ENCODE results near the gene FCSK.

FCSK gene

GRCh38 chr16:70475054-70475871, 20.9 kb downstream of the FCSK start:
- in situ Hi-C loops (cut with HindIII; ENCODE audit: low sequenced_read_pairs), result loop anchor here (5.0 kb wide), 2 partner anchors 63 to 87 kb away; no protein-coding TSS in a partner anchor

- in situ Hi-C loops (cut with HindIII; ENCODE audit: low sequenced_read_pairs), result loop anchor here (5.0 kb wide), 2 partner anchors 64 to 86 kb away; no protein-coding TSS in a partner anchor
Measured at GRCh38 chr16:70476272-70477020, 22.1 kb downstream of the FCSK start.

- in situ Hi-C loops (cut with HindIII; ENCODE audit: low sequenced_read_pairs), result loop anchor here (5.0 kb wide), 2 partner anchors 66 to 84 kb away; no protein-coding TSS in a partner anchor
Measured at GRCh38 chr16:70478169-70478568, 23.8 kb downstream of the FCSK start.

- in situ Hi-C loops (cut with HindIII; ENCODE audit: low sequenced_read_pairs), result loop anchor here (5.0 kb wide), 2 partner anchors 67 to 83 kb away; no protein-coding TSS in a partner anchor
Measured at GRCh38 chr16:70478912-70479341, 24.5 kb downstream of the FCSK start.

GRCh38 chr16:70480127-70481105, 26.0 kb downstream of the FCSK start:
- in situ Hi-C loops (cut with HindIII; ENCODE audit: low sequenced_read_pairs), result no loop called here

- in situ Hi-C loops (cut with HindIII; ENCODE audit: low sequenced_read_pairs), result no loop called here
Measured at GRCh38 chr16:70481929-70482536, 27.6 kb downstream of the FCSK start.

- in situ Hi-C loops (cut with HindIII; ENCODE audit: low sequenced_read_pairs), result no loop called here
Measured at GRCh38 chr16:70482624-70483023, 28.2 kb downstream of the FCSK start.

GRCh38 chr16:70483426-70483825, 29.0 kb downstream of the FCSK start:
- in situ Hi-C loops (cut with HindIII; ENCODE audit: low sequenced_read_pairs), result no loop called here

GRCh38 chr16:70484867-70485266, 30.5 kb downstream of the FCSK start:
- in situ Hi-C loops (cut with HindIII; ENCODE audit: low sequenced_read_pairs), result no loop called here

- in situ Hi-C loops (cut with HindIII; ENCODE audit: low sequenced_read_pairs), result loop anchor here (10.0 kb wide), 1 partner anchor 95 kb away; no protein-coding TSS in a partner anchor
Measured at GRCh38 chr16:70490261-70490660, 35.9 kb downstream of the FCSK start.

GRCh38 chr16:70493802-70494201, 39.4 kb downstream of the FCSK start:
- in situ Hi-C loops (cut with HindIII; ENCODE audit: low sequenced_read_pairs), result loop anchor here (10.0 kb wide), 1 partner anchor 99 kb away; no protein-coding TSS in a partner anchor

GRCh38 chr16:70494202-70494770, 39.9 kb downstream of the FCSK start:
- in situ Hi-C loops (cut with HindIII; ENCODE audit: low sequenced_read_pairs), result loop anchor here (10.0 kb wide), 1 partner anchor 99 kb away; no protein-coding TSS in a partner anchor

- in situ Hi-C loops (cut with HindIII; ENCODE audit: low sequenced_read_pairs), result loop anchor here (10.0 kb wide), 1 partner anchor 100 kb away; no protein-coding TSS in a partner anchor
Measured at GRCh38 chr16:70494777-70495176, 40.4 kb downstream of the FCSK start.

GRCh38 chr16:70495425-70496182, 41.2 kb downstream of the FCSK start:
- in situ Hi-C loops (cut with HindIII; ENCODE audit: low sequenced_read_pairs), result loop anchor here (10.0 kb wide), 1 partner anchor 101 kb away; no protein-coding TSS in a partner anchor

GRCh38 chr16:70496513-70496912, 42.1 kb downstream of the FCSK start:
- in situ Hi-C loops (cut with HindIII; ENCODE audit: low sequenced_read_pairs), result loop anchor here (10.0 kb wide), 1 partner anchor 102 kb away; no protein-coding TSS in a partner anchor

- in situ Hi-C loops (cut with HindIII; ENCODE audit: low sequenced_read_pairs), result no loop called here
Measured at GRCh38 chr16:70508752-70509151, 54.4 kb downstream of the FCSK start.

- in situ Hi-C loops (cut with HindIII; ENCODE audit: low sequenced_read_pairs), result no loop called here
Measured at GRCh38 chr16:70510216-70510615, 55.8 kb downstream of the FCSK start.

GRCh38 chr16:70511833-70512232, 57.4 kb downstream of the FCSK start:
- in situ Hi-C loops (cut with HindIII; ENCODE audit: low sequenced_read_pairs), result no loop called here

GRCh38 chr16:70512456-70512855, 58.1 kb downstream of the FCSK start:
- in situ Hi-C loops (cut with HindIII; ENCODE audit: low sequenced_read_pairs), result no loop called here
